GM12872 (cell line): ENCODE measurements around the gene PRELP.

Experiments
- CTCF ChIP-seq: IDR thresholded peaks from 3 replicates; pipeline ENCODE4 v1.5.1; 2011; ENCODE audit warnings: low read depth, mild to moderate bottlenecking, low read length, moderate library complexity; ENCODE audit not compliant: insufficient read depth

The PRELP gene

DNA sequence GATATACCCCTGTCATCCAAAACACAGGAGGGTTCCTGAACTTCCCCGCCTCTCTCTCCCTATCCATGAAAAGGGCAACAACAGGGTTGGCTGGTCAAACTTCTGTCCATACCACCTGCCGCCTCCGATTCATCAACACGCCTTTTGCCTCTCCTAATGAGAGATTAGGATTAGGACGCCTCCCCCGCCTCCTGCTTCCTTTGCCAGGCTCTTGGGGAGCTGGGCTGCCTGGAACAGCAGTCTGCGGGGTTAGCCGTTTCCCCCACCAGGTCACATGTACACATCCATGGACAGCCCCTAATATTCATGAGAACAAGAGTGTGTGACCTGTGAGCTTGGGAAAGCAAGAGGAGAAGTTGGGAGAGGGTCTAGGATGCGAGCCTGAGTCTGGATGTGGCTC, 16.1 kb downstream of the PRELP start:
- TF ChIP-seq CTCF: no peak

- TF ChIP-seq CTCF: no peak
Observed at GRCh38 chr1:203492082-203492747, 16.6 kb downstream of the PRELP start.

DNA sequence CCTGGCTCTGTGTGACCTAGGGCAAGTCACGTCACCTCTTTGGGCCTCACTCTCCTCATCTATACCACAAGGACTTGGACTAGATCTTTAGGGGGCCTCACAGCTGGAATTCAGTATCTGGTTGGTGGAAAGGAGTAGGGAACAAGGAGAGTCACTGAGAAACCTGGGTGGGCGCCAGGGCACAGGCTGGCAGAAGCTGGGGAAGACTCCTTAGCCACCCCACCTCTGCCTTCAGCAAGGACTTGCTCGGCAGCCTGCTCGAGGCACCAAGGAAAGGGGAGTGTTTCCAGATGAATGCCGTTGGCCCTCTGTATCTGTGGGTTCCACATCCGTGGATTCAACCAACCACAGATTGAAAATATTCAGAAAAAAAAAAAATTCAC, 17.1 kb downstream of the PRELP start:
- no peak for TF ChIP-seq CTCF

DNA sequence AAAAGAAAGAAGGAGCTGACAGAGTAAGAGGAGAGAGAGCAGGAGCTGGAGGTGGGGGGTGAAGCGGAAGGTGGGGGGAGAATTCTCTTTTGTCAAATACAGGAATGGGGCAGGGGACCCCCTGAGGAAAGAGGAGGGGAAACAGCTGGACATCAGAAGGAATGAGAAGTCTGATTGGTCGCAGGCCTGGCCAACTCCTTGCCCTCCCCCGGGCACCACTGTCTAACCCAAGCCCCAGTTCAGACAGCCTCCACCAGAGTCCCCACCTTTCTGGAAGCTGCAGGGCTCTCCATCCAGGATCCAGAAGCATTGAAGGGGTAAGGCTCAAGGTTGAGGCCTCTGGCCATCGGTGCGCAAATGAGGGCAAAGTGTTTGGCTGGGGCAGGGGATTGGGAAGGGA, 18.3 kb downstream of the PRELP start, which contains the start of gene OPTC:
TSS of gene OPTC (plus strand) at position 253 of the 400 bp plus-strand sequence. CDS start 1,853 bp downstream, outside the sequence.
- TF ChIP-seq CTCF: no peak

- no peak for TF ChIP-seq CTCF
Observed at GRCh38 chr1:203495845-203496244, 20.2 kb downstream of the PRELP start.

DNA sequence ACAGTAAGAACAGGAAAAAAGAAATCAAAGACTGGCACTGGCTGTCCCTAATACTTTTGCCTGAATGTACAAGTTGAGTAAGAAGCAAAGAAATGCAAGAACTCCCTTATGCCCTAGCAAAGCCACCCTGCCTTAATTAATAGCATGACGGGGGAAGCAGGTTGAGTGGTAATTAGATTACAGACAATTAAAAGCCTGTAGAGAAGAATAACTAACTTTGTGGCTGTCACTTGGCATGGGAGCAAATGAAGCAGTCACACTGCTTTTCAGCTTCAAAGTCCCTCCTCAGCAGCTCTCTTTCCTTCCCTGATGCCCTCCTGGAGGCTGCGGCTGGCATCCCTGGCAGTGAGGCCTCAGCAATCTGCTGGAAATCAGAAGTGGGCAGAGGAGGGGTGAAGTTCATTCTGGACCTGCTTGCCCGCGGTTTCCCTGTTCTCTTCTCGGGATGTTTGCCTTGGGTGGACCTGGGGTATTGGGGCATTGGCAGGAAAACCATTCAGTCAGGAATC, 21.7 kb downstream of the PRELP start:
- TF ChIP-seq CTCF: no peak

- no peak for TF ChIP-seq CTCF
Observed at GRCh38 chr1:203499643-203500278, 24.2 kb downstream of the PRELP start.
